Urinary bladder (tissue), 4 donors: ENCODE measurements around the gene NUP210L. TPM values are rescaled to one million over a fixed set of nuclear protein-coding genes. Genes with fewer than 3 reads are reported as not detected.
A peak's percentile ranks its signal among the peaks of the same experiment; 100 is the strongest.

Source experiments
- DNase-seq: peaks from one replicate; pipeline ENCODE4 v3.0.0-alpha.2; 2015; ENCODE audit errors: extremely low spot score
- H3K27ac ChIP-seq: one replicate; pipeline ENCODE4 v1.5.1; 2013; ENCODE audit warnings: low read depth, mild to moderate bottlenecking, moderate library complexity
- H3K36me3 ChIP-seq: one replicate; pipeline ENCODE4 v1.6.1; 2013; ENCODE audit warnings: mild to moderate bottlenecking, moderate library complexity; ENCODE audit not compliant: insufficient read depth
- H3K4me1 ChIP-seq: one replicate; pipeline ENCODE4 v1.6.1; 2013; ENCODE audit warnings: mild to moderate bottlenecking, moderate library complexity; ENCODE audit not compliant: insufficient read depth
- H3K4me3 ChIP-seq: one replicate; pipeline ENCODE4 v1.5.1; 2013; ENCODE audit warnings: low read depth, low read length
- WGBS: extraction: QIAGEN DNeasy Blood & Tissue Kit; methylation state at CpG from one replicate; pipeline ENCODE4 v1.1.7; 2013; 5-methylcytosine and 5-hydroxymethylcytosine counted together
- polyA plus RNA-seq: library from polyadenylated mRNA; stranded (reverse); fragments of 200-250 nt; gene quantifications from one replicate; pipeline ENCODE4 v1.2.3, GENCODE V29; 2013
- total RNA-seq: library from RNA; depleted of rRNA; stranded (reverse); fragments of >200 nt; gene quantifications from one replicate; pipeline ENCODE4 v1.2.3, GENCODE V29; 2014
- donor health status: healthy with polysubstance abuse.
- donor health status: healthy.

Gene NUP210L
- total and polyA plus RNA-seq, 2 donors = 0.04 to 0.21 TPM

- WGBS = under 1% methylated on average over 75 of the region's 75 CpGs
- H3K4me1 ChIP-seq = peaks cover 5% of the 10 kb centered on the region
- H3K4me3 ChIP-seq = peak within 1 kb of the TSS; percentile 75
- H3K27ac ChIP-seq = peak within 1 kb of the TSS; percentile 87
- peak; percentile 98 for DNase-seq
- H3K36me3 ChIP-seq = no peaks in the 10 kb centered on the region
Measured at GRCh38 chr1:153958111-153958960, 196.5 kb downstream of the NUP210L start, which contains the start of gene CRTC2. Gene CRTC2 (minus strand): TSS chr1:153958612. CDS start chr1:153958497, 115 bp downstream.

- peak overlapping the region; percentile 87 for H3K27ac ChIP-seq
- H3K4me1 ChIP-seq = peaks cover 5% of the 10 kb centered on the region
- H3K4me3 ChIP-seq = peak overlapping the region; percentile 75
- no peaks in the 10 kb centered on the region for H3K36me3 ChIP-seq
- WGBS = 0% methylated on average over 13 of the region's 13 CpGs
- DNase-seq = no peak
Measured at GRCh38 chr1:153957744-153958110, 197.1 kb downstream of the NUP210L start.

- 30% methylated on average over 6 of the region's 6 CpGs for WGBS
- Histone ChIP-seq H3K4me3 (peak overlapping the region; percentile 75), H3K36me3 (no peaks in the 10 kb centered on the region), H3K4me1 (peaks cover 5% of the 10 kb centered on the region), H3K27ac (no peak overlapping the region)
- no peak for DNase-seq
Measured at GRCh38 chr1:153956997-153957715, 197.7 kb downstream of the NUP210L start.

GRCh38 chr1:153954826-153955225, 200.0 kb downstream of the NUP210L start:
- WGBS = 93% methylated on average over 10 of the region's 10 CpGs

GRCh38 chr1:153953859-153954365, 201.0 kb downstream of the NUP210L start:
- Histone ChIP-seq H3K4me3 (no peak overlapping the region), H3K4me1 (peaks cover 5% of the 10 kb centered on the region), H3K36me3 (peaks cover 3% of the 10 kb centered on the region), H3K27ac (no peak overlapping the region)
- no peak for DNase-seq
- WGBS = 79% methylated on average over 4 of the region's 4 CpGs

More at GRCh38 chr1:153954826-153955225, 200.0 kb downstream of the NUP210L start:
- DNase-seq = no peak
- Histone ChIP-seq H3K36me3 (no peaks in the 10 kb centered on the region), H3K27ac (no peak overlapping the region), H3K4me3 (no peak overlapping the region), H3K4me1 (peaks cover 5% of the 10 kb centered on the region)

- peaks cover 5% of the 10 kb centered on the region for H3K36me3 ChIP-seq
- DNase-seq = no peak
- no peak overlapping the region for H3K4me3 ChIP-seq
- peaks cover 3% of the 10 kb centered on the region for H3K4me1 ChIP-seq
- WGBS = 90% methylated on average over 2 of the region's 2 CpGs
- no peak overlapping the region for H3K27ac ChIP-seq
Measured at GRCh38 chr1:153951801-153952200, 203.1 kb downstream of the NUP210L start.

- 93% methylated on average over 11 of the region's 11 CpGs for WGBS
- peaks cover 5% of the 10 kb centered on the region for H3K36me3 ChIP-seq
- no peak overlapping the region for H3K27ac ChIP-seq
- no peak for DNase-seq
- H3K4me1 ChIP-seq = peaks cover 3% of the 10 kb centered on the region
- no peak overlapping the region for H3K4me3 ChIP-seq
Measured at GRCh38 chr1:153951183-153951582, 203.7 kb downstream of the NUP210L start.

GRCh38 chr1:153946622-153947241, 208.1 kb downstream of the NUP210L start, which contains the start of gene DENND4B:
Gene DENND4B (minus strand): TSS chr1:153946718. CDS start chr1:153944374, 2,344 bp downstream.
- H3K4me1 ChIP-seq = no peaks in the 10 kb centered on the region
- peak within 1 kb of the TSS; percentile 93 for H3K27ac ChIP-seq
- no peak for DNase-seq
- peaks cover 5% of the 10 kb centered on the region for H3K36me3 ChIP-seq
- H3K4me3 ChIP-seq = peak within 1 kb of the TSS; percentile 94
- WGBS = 10% methylated on average over 28 of the region's 28 CpGs

GRCh38 chr1:153945795-153946621, 208.9 kb downstream of the NUP210L start:
- peak overlapping the region; percentile 93 for H3K27ac ChIP-seq
- WGBS = under 1% methylated on average over 95 of the region's 95 CpGs
- H3K36me3 ChIP-seq = peaks cover 5% of the 10 kb centered on the region
- H3K4me3 ChIP-seq = peak overlapping the region; percentile 94
- no peaks in the 10 kb centered on the region for H3K4me1 ChIP-seq
- no peak for DNase-seq

GRCh38 chr1:153945131-153945794, 209.6 kb downstream of the NUP210L start:
- H3K4me3 ChIP-seq = peak overlapping the region; percentile 94
- H3K4me1 ChIP-seq = no peaks in the 10 kb centered on the region
- no peak for DNase-seq
- H3K27ac ChIP-seq = peak overlapping the region; percentile 93
- 29% methylated on average over 12 of the region's 12 CpGs for WGBS
- peaks cover 5% of the 10 kb centered on the region for H3K36me3 ChIP-seq

- DNase-seq = no peak
- WGBS = 67% methylated on average over 3 of the region's 3 CpGs
- peak overlapping the region; percentile 94 for H3K4me3 ChIP-seq
- H3K4me1 ChIP-seq = no peaks in the 10 kb centered on the region
- peak overlapping the region; percentile 59 for H3K27ac ChIP-seq
- peaks cover 5% of the 10 kb centered on the region for H3K36me3 ChIP-seq
Measured at GRCh38 chr1:153944827-153945117, 210.1 kb downstream of the NUP210L start.

GRCh38 chr1:153944005-153944826, 210.7 kb downstream of the NUP210L start:
- no peaks in the 10 kb centered on the region for H3K4me1 ChIP-seq
- DNase-seq = no peak
- H3K27ac ChIP-seq = no peak overlapping the region
- WGBS = 83% methylated on average over 15 of the region's 15 CpGs
- peaks cover 4% of the 10 kb centered on the region for H3K36me3 ChIP-seq
- no peak overlapping the region for H3K4me3 ChIP-seq
